Activated T-cell treated with anti-CD3 and anti-CD28 coated beads for 48 hours (primary cell): Measurements from ENCODE around the gene ITCH.
"Not testable (repeated sequence)": the region's sequence is repeated elsewhere in the genome, so short reads cannot be mapped to it uniquely, and the experiment has no call there.

Experiments used
- DNase-seq: peaks from one replicate; pipeline ENCODE4 v3.0.0-alpha.2; 2020; ENCODE audit warnings: low read depth

ITCH gene

DNA sequence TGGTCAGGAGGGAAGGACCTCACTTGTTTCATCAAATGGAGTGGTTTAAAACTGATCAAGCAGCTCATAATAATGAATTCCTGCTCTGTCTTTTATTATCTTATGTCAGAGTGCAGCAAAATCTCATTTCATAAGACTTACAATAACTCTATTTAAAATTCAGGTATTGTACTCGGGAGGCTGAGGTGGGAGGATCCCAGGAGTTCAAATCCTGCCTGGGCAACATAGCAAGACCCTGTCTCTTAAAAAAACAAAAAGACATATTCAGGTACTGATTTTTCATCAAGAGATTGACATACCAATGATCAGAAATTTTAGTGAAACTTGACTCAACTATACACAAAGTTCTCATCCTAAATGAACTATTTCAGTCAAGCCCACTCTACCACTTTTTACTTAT is 147.5 kb downstream of the ITCH start:
- DNase-seq, result no peak

GRCh38 chr20:34511891-34512265 is 148.8 kb downstream of the ITCH start:
- no peak for DNase-seq

DNA sequence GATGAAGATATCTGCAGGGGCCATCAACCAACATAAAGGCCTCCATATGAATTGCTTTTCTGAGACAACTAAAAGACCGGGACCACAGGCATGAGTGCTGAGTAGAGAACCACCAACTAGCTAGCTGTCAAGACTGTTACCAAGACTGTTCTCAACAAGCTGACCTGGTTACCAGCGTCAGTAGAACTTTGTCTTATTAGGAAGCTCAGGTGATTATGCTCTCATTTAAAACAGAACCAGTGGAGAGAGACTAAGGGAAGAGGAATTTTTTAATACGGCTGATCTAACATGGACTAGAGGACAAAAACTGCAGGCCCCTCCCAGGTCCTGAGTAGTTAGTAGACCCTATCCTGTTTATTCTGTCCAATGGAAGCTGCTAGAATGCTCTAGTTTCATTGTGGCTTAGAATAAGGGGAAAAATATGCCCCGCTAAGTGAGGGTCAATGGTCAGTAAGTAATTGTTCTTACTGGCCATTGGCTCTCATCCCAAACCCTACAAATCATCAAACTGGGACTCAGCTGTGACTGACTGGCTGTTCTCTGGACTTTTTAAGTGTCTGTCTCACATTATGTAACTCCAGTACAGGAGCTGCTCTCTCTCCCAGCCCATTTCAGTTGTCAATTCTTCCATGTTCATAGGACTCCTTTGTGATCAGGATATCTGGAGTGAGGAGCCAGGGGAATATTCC is 149.3 kb downstream of the ITCH start:
- DNase-seq, result no peak

DNA sequence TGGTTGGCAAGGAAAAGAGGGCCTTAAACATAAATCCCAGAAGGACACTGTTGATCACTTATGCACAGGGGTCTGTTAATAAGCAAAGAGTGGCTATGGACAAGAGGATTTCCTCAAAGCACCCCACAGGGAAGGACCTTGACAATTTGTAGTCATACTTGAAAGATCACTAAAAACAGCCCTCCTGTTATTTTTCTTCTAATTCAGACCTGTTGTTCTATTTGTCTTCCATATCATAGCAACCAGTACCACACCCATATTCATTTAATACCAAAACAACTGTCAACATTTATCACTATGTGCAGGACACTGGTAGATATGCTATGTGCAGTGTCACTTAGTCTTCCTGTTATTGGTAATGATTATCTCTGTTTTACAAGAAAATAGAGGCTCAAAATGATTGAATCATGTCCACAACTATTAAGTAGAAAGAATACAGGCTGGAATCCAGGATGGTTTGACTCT is 149.9 kb downstream of the ITCH start:
- DNase-seq, result no peak

- DNase-seq, result not testable (repeated sequence)
Measured at GRCh38 chr20:34514034-34514433, 151.0 kb downstream of the ITCH start.

DNA sequence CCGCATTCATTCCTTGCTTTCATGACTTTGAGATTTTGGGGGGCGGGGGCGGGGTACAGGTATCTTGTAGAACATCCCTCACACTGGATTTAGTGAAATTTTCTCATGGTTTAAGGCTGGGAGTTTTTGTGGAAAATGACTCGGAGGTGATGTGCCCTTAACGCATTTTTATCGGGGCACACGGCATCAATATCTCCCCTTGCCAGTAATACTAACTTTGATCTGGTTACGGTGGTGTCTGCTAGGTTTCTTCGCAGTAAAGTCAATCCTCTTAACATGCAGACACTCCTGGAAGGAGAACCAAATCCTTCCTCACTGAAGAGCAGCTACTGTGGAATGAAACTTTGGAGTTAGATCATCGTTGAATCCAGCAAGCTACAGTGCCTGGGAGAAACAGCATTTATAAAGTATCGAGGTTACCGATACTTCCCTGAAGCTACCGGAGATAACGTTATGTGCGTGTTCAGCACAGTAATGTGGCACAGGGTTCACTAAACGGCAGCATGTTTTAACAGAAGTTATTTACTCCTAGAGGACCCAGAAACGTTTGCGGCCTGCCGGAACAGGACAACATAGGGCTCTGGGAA is 151.9 kb downstream of the ITCH start:
- no peak for DNase-seq

DNA sequence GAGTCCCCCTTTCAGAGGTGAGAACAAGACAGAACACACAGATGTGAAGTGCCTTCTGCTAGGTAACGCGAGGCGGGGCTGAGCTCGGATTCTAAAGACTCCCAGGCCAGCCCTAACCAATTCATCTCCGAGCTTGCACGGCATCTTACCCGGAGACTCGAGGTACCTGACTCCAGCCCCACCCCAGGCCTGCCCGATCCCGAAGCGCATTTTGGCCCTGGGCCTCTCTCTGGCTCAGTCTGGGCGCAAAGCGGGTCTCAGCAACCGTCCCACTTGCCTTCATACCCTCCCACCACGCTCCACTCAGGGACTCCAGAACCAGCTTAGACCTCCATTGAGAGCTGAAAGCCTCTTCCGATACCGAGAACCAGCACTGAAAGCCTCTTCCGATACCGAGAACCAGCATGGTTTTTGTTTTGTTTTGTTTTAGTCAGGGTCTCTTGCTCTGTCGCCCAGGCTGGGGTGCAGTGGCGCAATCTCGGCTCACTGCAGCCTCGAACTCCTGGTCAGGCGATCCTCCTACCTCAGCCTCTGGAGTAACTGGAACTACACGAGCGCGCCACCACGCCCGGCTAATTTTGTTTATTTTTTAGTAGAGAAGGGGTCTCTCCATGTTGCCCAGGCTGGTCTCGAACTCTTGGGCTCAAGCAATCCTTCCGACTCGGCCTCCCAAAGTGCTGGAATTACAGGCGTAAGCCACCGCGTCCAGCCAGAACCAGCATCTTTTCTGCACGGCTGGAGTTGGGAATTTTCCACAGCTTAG is 152.6 kb downstream of the ITCH start:
- peak; percentile 60 for DNase-seq

DNA sequence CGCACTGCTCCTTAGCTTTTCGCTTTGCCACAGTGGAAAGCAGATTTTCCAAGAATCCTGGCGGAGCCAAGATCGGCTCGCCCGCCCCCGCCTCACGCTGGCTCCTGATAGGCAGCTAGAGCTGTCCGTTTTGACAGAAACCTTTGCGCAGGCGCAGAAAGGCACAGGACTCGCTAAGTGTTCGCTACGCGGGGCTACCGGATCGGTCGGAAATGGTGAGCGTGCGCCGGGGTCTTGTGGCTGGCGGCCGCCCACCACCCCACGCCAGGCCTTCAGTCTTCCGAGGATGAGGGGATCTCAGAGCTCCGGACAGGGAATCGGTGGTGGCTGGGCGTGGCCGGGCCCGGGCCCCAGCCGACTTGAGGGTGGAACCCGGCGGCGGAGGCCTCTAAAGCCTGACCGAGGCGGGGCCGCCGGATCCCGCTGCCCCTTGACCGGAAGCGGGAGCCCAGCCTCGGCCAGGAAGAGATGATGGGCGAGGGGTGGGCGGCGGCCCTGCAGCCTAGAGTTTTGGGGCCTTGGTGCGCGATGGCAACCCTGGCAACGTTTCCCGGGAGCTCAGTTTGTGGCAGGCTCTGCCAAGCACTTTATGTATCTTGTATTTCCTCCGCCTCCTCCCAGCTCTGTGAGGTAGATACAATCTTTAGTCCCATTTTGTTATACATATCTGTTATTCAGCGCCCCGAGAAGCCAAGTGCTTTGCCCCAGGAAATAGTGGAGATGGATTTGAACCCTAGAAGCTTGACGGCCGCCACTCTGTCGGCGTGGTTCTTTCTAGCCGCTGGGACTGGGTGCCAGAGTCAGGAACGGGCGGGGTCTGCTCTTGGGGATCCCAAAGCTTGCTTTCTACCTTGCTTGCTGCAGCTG is 153.4 kb downstream of the ITCH start, which contains the start of gene DYNLRB1:
Gene DYNLRB1, plus strand, starts transcription at position 176 of the 867 bp plus-strand sequence. Its CDS starts 37 bp downstream, at position 213.
- DNase-seq, result peak; percentile 88

DNA sequence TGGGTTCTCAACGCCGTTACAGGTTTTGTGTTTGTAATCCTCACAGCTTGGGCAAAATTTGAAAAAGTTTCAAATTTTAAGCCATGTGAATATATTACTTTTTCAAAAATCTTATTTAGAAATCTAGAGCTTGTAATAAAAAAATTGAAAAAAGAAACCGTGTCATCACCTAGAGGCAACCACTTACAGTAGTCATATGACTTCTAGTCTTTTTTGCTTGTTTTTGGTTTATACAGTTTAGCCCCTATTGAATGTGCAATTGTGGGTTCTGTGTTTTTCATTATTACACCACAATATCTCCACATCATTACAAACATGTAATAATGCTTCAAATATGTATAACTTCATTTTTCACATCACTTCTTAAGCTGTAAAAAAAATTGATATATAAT is 154.0 kb downstream of the ITCH start:
- DNase-seq, result no peak

DNA sequence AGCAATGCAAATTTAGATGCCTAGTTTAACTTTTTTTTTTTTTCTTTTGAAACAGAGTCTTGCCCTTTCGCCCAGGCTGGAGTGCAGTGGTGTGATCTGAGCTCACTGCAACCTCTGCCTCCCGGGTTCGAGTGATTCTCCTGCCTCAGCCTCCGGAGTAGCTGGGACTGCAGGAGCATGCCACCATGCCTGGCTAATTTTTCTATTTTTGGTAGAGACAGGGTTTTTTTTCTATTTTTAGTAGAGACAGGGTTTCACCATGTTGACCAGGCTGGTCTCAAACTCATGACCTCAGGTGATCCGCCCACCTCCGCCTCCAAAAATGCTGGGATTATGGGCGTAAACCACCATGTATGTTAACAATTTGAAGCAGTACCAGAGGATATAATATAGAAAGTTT is 155.8 kb downstream of the ITCH start:
- not testable (repeated sequence) for DNase-seq

GRCh38 chr20:34519841-34520240 is 156.8 kb downstream of the ITCH start:
- not testable (repeated sequence) for DNase-seq

- peak; percentile 49 for DNase-seq
Measured at GRCh38 chr20:34522969-34523871, 160.1 kb downstream of the ITCH start.

GRCh38 chr20:34524426-34524825 is 161.4 kb downstream of the ITCH start:
- no peak for DNase-seq

- no peak for DNase-seq
Measured at GRCh38 chr20:34525342-34525708, 162.3 kb downstream of the ITCH start.

- no peak for DNase-seq
Measured at GRCh38 chr20:34525709-34526416, 162.8 kb downstream of the ITCH start.

- no peak for DNase-seq
Measured at GRCh38 chr20:34526466-34526865, 163.4 kb downstream of the ITCH start.

DNA sequence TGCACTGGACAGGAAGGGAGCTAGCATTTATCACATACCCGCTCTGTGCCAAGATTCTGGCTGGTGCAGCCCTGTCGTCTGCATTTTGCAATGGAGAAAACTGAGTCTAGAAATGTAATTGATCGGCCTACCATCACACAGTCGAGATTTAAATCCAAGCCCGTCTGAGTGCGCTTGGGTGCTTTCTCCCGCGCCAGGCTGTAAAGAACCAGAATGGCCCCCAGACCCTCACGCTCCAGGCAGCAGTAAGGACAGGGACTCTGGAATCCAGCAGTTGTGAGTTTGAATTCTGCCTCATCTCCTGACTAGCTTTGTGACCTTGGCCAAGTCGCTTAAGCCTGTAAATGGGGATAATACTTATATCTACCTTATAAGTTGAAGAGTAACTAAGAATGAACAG is 163.9 kb downstream of the ITCH start:
- DNase-seq, result no peak

DNA sequence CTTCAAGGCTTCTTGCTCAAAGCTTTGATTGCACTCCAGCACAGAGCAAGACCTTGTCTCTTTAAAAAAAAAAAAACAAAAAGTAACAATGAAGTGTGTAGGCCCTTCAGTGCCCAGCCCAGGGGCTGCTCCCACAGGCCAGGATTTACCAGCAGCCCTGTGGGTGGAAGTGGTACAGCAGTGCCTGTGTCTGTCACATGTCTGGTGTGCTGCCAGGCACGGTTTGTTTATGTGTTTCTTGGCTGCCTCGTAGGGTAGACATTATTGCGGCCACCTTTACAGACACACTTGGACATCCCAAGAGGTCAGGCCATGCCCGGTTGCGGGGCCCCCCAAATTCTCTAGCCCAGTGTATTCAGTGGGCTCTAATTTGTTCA is 165.8 kb downstream of the ITCH start:
- DNase-seq, result no peak

DNA sequence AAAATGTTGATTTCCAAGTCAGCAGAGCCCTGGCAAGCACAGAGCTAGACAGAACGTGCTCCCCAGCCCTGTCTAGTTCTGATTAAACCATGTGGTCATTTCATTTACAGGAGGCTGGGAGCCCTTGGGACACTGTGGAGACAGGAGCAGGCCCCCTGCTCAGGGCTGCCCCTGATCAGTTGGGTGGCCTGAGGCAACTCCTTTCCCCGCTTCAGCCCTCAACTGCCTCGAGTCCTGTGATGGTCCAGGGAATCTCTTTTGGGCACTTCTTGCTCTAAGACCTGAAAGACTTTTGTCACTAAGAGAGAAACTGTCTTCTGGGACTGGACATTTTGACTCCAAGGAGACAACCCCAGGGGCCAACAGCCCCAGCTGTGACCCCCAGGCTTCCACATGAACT is 166.7 kb downstream of the ITCH start:
- no peak for DNase-seq

- DNase-seq, result no peak
Measured at GRCh38 chr20:34530342-34530741, 167.3 kb downstream of the ITCH start.
